ENCODE measurements around the gene C1QTNF9.
"Not testable (repeated sequence)": the region's sequence is repeated elsewhere in the genome, so short reads cannot be mapped to it uniquely, and the experiment has no call there.

Gene C1QTNF9

DNA sequence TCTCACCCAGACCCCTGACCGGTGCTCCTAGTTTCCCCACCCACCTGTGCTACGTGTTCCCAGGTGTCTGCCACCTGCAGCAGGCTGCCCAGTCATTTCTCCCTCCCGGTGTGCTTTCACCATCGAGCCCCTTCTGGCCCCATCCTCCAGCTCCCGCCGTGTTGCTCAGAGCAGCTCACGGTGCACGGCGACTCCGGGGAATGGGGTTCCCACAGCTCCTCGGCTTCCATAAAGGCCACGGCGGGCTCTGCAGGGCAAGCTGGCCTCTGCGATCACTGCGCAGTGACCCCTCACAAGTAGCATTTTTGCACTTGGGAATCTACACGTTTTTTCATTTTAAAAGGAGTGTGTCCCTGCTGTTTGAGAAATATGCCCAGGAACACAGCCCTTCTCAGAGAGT, 49.5 kb downstream of the C1QTNF9 start:
- H3K4ac ChIP-seq (ENCODE audit: low read depth, low read length); H3K4me3 ChIP-seq (ENCODE audit: low read depth, low read length); H4K91ac ChIP-seq (ENCODE audit: low read depth, low read length); H3K27ac ChIP-seq (ENCODE audit: low read depth, low read length); H3K79me1 ChIP-seq (ENCODE audit: low read length); H3K4me2 ChIP-seq (ENCODE audit: low read length); H2AK5ac ChIP-seq (ENCODE audit: low read length); H4K8ac ChIP-seq (ENCODE audit: low read depth, low read length); H3K79me2 ChIP-seq (ENCODE audit: control insufficient read depth, insufficient read depth, low read length, poor library complexity); H2AFZ ChIP-seq (ENCODE audit: insufficient read depth, low read length, poor library complexity); H2BK12ac ChIP-seq (ENCODE audit: low read length); H3K36me3 ChIP-seq (ENCODE audit: control insufficient read depth in 1 of 2, insufficient read depth in 2 of 2, low read length in 2 of 2); H4K12ac ChIP-seq (ENCODE audit: low read depth, low read length); H3K14ac ChIP-seq (ENCODE audit: low read length); H3K18ac ChIP-seq (ENCODE audit: low read length); H2BK120ac ChIP-seq (ENCODE audit: insufficient read depth, low read length, poor library complexity); H3K23ac ChIP-seq (ENCODE audit: low read length); H3K4me1 ChIP-seq (ENCODE audit: control insufficient read depth in 1 of 2, insufficient read depth in 2 of 2, low read length in 2 of 2); DNase-seq; H3K27me3 ChIP-seq (ENCODE audit: insufficient read depth, low read length); H2BK5ac ChIP-seq (ENCODE audit: low read depth, low read length, poor library complexity); H3K9ac ChIP-seq (ENCODE audit: low read length): not testable (repeated sequence)
- WGBS (ENCODE audit: extremely low coverage, insufficient coverage, insufficient read length): no CpG with 5 or more reads among the region's 16 CpGs
- peaks cover 15% of the 10 kb centered on the region for H3K9me3 ChIP-seq (ENCODE audit: insufficient read depth, low read depth, low read length)

DNA sequence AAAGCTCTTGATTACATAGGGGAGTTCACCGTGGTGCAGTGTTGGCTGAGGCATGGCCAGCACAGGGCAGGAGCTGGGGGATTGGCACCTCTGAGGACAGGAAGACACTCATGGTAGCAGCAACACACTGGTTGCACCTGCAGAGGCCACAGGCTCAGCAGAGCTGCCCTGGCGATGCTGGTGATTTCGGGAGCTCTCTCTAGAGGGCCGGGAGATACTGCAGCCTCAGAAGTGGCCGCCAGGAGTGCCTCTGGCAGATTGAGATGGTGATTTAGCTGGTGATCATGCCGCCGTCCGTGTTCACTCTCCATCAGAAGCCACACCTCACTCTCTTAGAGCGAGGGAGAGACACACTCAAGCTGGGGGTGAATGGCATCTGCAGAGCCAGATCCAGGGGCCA, 49.9 kb downstream of the C1QTNF9 start:
- not testable (repeated sequence) for DNase-seq; H2BK12ac ChIP-seq (ENCODE audit: low read length); H3K4me1 ChIP-seq (ENCODE audit: control insufficient read depth in 1 of 2, insufficient read depth in 2 of 2, low read length in 2 of 2); H3K27me3 ChIP-seq (ENCODE audit: insufficient read depth, low read length); H2AFZ ChIP-seq (ENCODE audit: insufficient read depth, low read length, poor library complexity); H3K23ac ChIP-seq (ENCODE audit: low read length); H3K4me3 ChIP-seq (ENCODE audit: low read depth, low read length); H2BK120ac ChIP-seq (ENCODE audit: insufficient read depth, low read length, poor library complexity); H3K4ac ChIP-seq (ENCODE audit: low read depth, low read length); H3K18ac ChIP-seq (ENCODE audit: low read length); H3K79me2 ChIP-seq (ENCODE audit: control insufficient read depth, insufficient read depth, low read length, poor library complexity); H3K36me3 ChIP-seq (ENCODE audit: control insufficient read depth in 1 of 2, insufficient read depth in 2 of 2, low read length in 2 of 2); H3K14ac ChIP-seq (ENCODE audit: low read length); H3K9ac ChIP-seq (ENCODE audit: low read length); H3K79me1 ChIP-seq (ENCODE audit: low read length); H4K12ac ChIP-seq (ENCODE audit: low read depth, low read length); H2BK5ac ChIP-seq (ENCODE audit: low read depth, low read length, poor library complexity); H4K8ac ChIP-seq (ENCODE audit: low read depth, low read length); H2AK5ac ChIP-seq (ENCODE audit: low read length); H3K27ac ChIP-seq (ENCODE audit: low read depth, low read length); H4K91ac ChIP-seq (ENCODE audit: low read depth, low read length); H3K4me2 ChIP-seq (ENCODE audit: low read length)
- H3K9me3 ChIP-seq (ENCODE audit: insufficient read depth, low read depth, low read length): peaks cover 15% of the 10 kb centered on the region
- WGBS (ENCODE audit: extremely low coverage, insufficient coverage, insufficient read length): no CpG with 5 or more reads among the region's 9 CpGs

GRCh38 chr13:24360106-24360505, 50.7 kb downstream of the C1QTNF9 start:
- no peak overlapping the region for H4K8ac ChIP-seq (ENCODE audit: low read depth, low read length)
- H3K9me3 ChIP-seq (ENCODE audit: insufficient read depth, low read depth, low read length): peaks cover 15% of the 10 kb centered on the region
- H3K23ac ChIP-seq (ENCODE audit: low read length): no peak overlapping the region
- no peak overlapping the region for H2BK12ac ChIP-seq (ENCODE audit: low read length)
- H3K18ac ChIP-seq (ENCODE audit: low read length): no peak overlapping the region
- H3K4me3 ChIP-seq (ENCODE audit: low read depth, low read length): no peak overlapping the region
- no peak overlapping the region for H2AK5ac ChIP-seq (ENCODE audit: low read length)
- H3K4me1 ChIP-seq (ENCODE audit: control insufficient read depth in 1 of 2, insufficient read depth in 2 of 2, low read length in 2 of 2): no peaks in the 10 kb centered on the region
- H2AFZ ChIP-seq (ENCODE audit: insufficient read depth, low read length, poor library complexity): no peak overlapping the region
- H2BK5ac ChIP-seq (ENCODE audit: low read depth, low read length, poor library complexity): no peak overlapping the region
- H3K79me2 ChIP-seq (ENCODE audit: control insufficient read depth, insufficient read depth, low read length, poor library complexity): no peaks in the 10 kb centered on the region
- no peaks in the 10 kb centered on the region for H3K36me3 ChIP-seq (ENCODE audit: control insufficient read depth in 1 of 2, insufficient read depth in 2 of 2, low read length in 2 of 2)
- WGBS (ENCODE audit: extremely low coverage, insufficient coverage, insufficient read length): no CpG with 5 or more reads among the region's 7 CpGs
- H3K4me2 ChIP-seq (ENCODE audit: low read length): no peak overlapping the region
- no peaks in the 10 kb centered on the region for H3K27me3 ChIP-seq (ENCODE audit: insufficient read depth, low read length)
- DNase-seq: no peak
- no peak overlapping the region for H3K9ac ChIP-seq (ENCODE audit: low read length)
- H3K27ac ChIP-seq (ENCODE audit: low read depth, low read length): no peak overlapping the region
- no peaks in the 10 kb centered on the region for H3K79me1 ChIP-seq (ENCODE audit: low read length)
- no peak overlapping the region for H2BK120ac ChIP-seq (ENCODE audit: insufficient read depth, low read length, poor library complexity)
- H4K91ac ChIP-seq (ENCODE audit: low read depth, low read length): no peak overlapping the region
- H3K14ac ChIP-seq (ENCODE audit: low read length): no peak overlapping the region
- H3K4ac ChIP-seq (ENCODE audit: low read depth, low read length): no peak overlapping the region
- no peak overlapping the region for H4K12ac ChIP-seq (ENCODE audit: low read depth, low read length)

GRCh38 chr13:24361113-24361512, 51.7 kb downstream of the C1QTNF9 start:
- H3K27me3 ChIP-seq (ENCODE audit: insufficient read depth, low read length): no peaks in the 10 kb centered on the region
- no peaks in the 10 kb centered on the region for H3K79me2 ChIP-seq (ENCODE audit: control insufficient read depth, insufficient read depth, low read length, poor library complexity)
- no peaks in the 10 kb centered on the region for H3K79me1 ChIP-seq (ENCODE audit: low read length)
- peaks cover 14% of the 10 kb centered on the region for H3K9me3 ChIP-seq (ENCODE audit: insufficient read depth, low read depth, low read length)
- no peak overlapping the region for H4K8ac ChIP-seq (ENCODE audit: low read depth, low read length)
- H3K18ac ChIP-seq (ENCODE audit: low read length): no peak overlapping the region
- H3K4me1 ChIP-seq (ENCODE audit: control insufficient read depth in 1 of 2, insufficient read depth in 2 of 2, low read length in 2 of 2): no peaks in the 10 kb centered on the region
- H3K36me3 ChIP-seq (ENCODE audit: control insufficient read depth in 1 of 2, insufficient read depth in 2 of 2, low read length in 2 of 2): no peaks in the 10 kb centered on the region
- no peak overlapping the region for H3K4me2 ChIP-seq (ENCODE audit: low read length)
- no peak overlapping the region for H4K91ac ChIP-seq (ENCODE audit: low read depth, low read length)
- H2AK5ac ChIP-seq (ENCODE audit: low read length): no peak overlapping the region
- H2BK5ac ChIP-seq (ENCODE audit: low read depth, low read length, poor library complexity): no peak overlapping the region
- H3K23ac ChIP-seq (ENCODE audit: low read length): no peak overlapping the region
- H2AFZ ChIP-seq (ENCODE audit: insufficient read depth, low read length, poor library complexity): no peak overlapping the region
- no peak overlapping the region for H3K4me3 ChIP-seq (ENCODE audit: low read depth, low read length)
- no peak overlapping the region for H4K12ac ChIP-seq (ENCODE audit: low read depth, low read length)
- no peak overlapping the region for H3K9ac ChIP-seq (ENCODE audit: low read length)
- H3K27ac ChIP-seq (ENCODE audit: low read depth, low read length): no peak overlapping the region
- H3K14ac ChIP-seq (ENCODE audit: low read length): no peak overlapping the region
- H2BK12ac ChIP-seq (ENCODE audit: low read length): no peak overlapping the region
- no CpG with 5 or more reads among the region's 2 CpGs for WGBS (ENCODE audit: extremely low coverage, insufficient coverage, insufficient read length)
- H3K4ac ChIP-seq (ENCODE audit: low read depth, low read length): no peak overlapping the region
- DNase-seq: no peak
- H2BK120ac ChIP-seq (ENCODE audit: insufficient read depth, low read length, poor library complexity): no peak overlapping the region
